GM12892 (cell line): ENCODE results near the gene GPC5.

Experiments used
- POLR2A ChIP-seq: IDR thresholded peaks from 2 replicates; pipeline ENCODE4 v1.6.1; 2011; ENCODE audit warnings: low read depth, low read length, control low read depth
- POLR2AphosphoS5 ChIP-seq: IDR thresholded peaks from 2 replicates; pipeline ENCODE4 v1.6.1; 2011; ENCODE audit warnings: low read depth, low read length, control low read depth

- TF ChIP-seq POLR2AphosphoS5 (no peak), POLR2A (no peak)
Measured at GRCh38 chr13:91384896-91385295, 13.5 kb upstream of the GPC5 start.
